ENCODE measurements around the gene PLEKHD1. TPM values are rescaled to one million over a fixed set of nuclear protein-coding genes. Genes with fewer than 3 reads are reported as not detected.
"Not testable (repeated sequence)": the region's sequence is repeated elsewhere in the genome, so short reads cannot be mapped to it uniquely, and the experiment has no call there.

PLEKHD1 gene
- total RNA-seq, 2 donors from 2014 or later = 0.05 to 0.10 TPM

DNA sequence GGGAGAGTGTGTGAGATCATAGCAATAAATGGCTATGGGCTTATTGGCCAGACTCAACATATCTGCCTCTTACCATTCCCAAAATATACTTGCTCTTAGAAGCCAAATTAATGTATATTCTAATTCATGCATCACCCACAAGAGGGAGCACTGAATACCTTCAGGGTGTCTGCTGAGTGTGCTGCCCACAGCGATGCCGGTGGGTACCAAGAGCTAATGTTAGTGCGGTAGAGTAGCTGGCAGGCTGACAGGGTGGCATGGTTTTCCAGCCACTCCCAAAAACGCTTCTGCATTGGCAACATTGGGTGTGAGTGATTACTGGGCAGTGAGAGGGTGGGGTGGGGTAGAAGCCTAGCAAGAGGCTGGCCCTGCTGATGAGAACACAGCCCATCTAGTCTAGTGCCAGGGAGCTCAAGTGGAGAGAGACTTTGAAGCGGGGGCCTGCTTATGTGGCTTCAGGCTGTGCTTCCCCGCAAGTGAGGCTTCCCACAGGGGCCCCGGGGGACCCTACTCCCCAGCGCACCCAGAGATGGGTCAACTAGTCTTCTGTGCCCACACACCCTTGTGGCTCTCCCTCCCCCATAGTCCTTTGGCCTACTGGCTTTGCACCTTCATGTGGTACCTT is 9.2 kb upstream of the PLEKHD1 start:
- Histone ChIP-seq H3K27ac (no peak overlapping the region), H3K9ac (ENCODE audit: low read depth in 2 of 2, low read length in 2 of 2) (no peak overlapping the region), H3K4me3 (no peak overlapping the region), H3K4me1 (no peaks in the 10 kb centered on the region), H3K27me3 (no peaks in the 10 kb centered on the region), H3K9me3 (no peaks in the 10 kb centered on the region), H3K36me3 (no peaks in the 10 kb centered on the region)
- intact Hi-C loops (cut with DNase I) = no loop called here
- TF ChIP-seq, protein P1, sequence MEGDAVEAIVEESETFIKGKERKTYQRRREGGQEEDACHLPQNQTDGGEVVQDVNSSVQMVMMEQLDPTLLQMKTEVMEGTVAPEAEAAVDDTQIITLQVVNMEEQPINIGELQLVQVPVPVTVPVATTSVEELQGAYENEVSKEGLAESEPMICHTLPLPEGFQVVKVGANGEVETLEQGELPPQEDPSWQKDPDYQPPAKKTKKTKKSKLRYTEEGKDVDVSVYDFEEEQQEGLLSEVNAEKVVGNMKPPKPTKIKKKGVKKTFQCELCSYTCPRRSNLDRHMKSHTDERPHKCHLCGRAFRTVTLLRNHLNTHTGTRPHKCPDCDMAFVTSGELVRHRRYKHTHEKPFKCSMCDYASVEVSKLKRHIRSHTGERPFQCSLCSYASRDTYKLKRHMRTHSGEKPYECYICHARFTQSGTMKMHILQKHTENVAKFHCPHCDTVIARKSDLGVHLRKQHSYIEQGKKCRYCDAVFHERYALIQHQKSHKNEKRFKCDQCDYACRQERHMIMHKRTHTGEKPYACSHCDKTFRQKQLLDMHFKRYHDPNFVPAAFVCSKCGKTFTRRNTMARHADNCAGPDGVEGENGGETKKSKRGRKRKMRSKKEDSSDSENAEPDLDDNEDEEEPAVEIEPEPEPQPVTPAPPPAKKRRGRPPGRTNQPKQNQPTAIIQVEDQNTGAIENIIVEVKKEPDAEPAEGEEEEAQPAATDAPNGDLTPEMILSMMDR (IDR thresholded peaks at IDR 0.05) = peak; percentile 22
- DNase-seq = no peak

DNA sequence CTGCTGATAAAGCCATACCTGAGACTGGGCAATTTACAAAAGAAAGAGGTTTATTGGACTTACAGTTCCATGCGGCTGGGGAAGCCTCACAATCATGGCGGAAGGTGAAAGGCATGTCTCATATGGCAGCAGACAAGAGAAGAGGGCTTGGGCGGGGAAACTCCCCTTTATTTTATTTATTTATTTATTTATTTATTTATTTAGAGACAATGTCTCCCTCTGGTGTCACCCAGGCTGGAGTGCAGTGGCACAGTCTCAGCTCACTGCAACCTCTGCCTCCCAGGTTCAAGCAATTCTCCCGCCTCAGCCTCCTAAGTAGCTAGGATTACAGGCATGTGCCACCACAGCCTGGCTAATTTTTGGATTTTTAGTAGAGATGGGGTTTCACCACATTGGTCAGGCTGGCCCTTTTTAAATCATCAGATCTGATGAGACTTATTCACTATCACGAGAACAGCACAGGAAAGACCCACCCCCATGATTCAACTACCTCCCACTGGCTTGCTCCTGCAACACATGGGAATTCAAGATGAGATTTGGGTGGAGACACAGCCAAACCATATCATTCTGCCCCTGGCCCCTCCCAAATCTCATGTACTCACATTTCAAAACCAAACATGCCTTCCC is 7.6 kb upstream of the PLEKHD1 start:
- H3K27ac ChIP-seq; H3K27me3 ChIP-seq; DNase-seq; intact Hi-C loops (cut with DNase I); H3K9me3 ChIP-seq; H3K4me3 ChIP-seq; H3K9ac ChIP-seq (ENCODE audit: low read depth in 2 of 2, low read length in 2 of 2); H3K4me1 ChIP-seq; H3K36me3 ChIP-seq: not testable (repeated sequence)

DNA sequence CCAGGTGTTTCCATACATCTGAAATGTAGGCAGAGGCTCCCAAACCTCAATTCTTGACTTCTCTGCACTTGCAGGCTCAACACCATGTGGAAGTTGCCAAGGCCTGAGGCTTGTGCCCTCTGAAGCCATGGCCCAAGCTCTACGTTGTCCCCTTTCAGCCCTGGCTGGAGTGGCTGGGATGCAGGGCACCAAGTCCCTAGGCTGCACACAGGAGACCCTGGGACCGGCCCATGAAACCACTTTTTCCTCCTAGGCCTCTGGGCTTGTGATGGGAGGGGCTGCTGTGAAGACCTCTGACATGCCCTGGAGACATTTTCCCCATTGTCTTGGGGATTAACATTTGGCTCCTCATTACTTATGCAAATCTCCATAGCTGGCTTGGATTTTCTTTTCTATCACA is 6.5 kb upstream of the PLEKHD1 start:
- intact Hi-C loops (cut with DNase I); H3K27ac ChIP-seq; DNase-seq; H3K27me3 ChIP-seq; H3K9ac ChIP-seq (ENCODE audit: low read depth in 2 of 2, low read length in 2 of 2); H3K4me3 ChIP-seq; H3K9me3 ChIP-seq; H3K4me1 ChIP-seq; H3K36me3 ChIP-seq: not testable (repeated sequence)

DNA sequence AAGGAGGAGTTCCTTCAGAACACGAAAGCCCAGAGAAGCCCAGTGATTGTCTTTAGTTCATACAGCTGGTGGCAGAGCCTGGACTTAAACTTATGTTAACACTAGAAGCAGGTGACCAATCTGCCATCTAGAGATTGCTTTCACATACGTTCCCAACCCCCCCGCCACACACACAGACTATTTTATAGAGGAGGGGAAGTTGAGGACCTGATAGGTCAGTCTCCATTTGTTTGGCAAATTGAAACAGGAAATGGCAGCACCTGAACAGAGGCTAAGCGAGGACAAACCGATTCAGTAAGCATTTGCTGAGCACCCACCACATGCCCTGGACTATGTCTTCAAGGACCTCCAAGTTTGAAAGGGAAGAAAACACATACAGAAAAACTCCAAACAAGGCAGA is 4.8 kb upstream of the PLEKHD1 start:
- intact Hi-C loops (cut with DNase I) = no loop called here
- no peaks in the 10 kb centered on the region for H3K36me3 ChIP-seq
- H3K4me3 ChIP-seq = no peak overlapping the region
- no peak overlapping the region for H3K27ac ChIP-seq
- H3K9ac ChIP-seq (ENCODE audit: low read depth in 2 of 2, low read length in 2 of 2) = no peak overlapping the region
- TF ChIP-seq, protein P1 (IDR thresholded peaks at IDR 0.05) = no peak
- H3K9me3 ChIP-seq = no peaks in the 10 kb centered on the region
- peaks cover 6% of the 10 kb centered on the region for H3K4me1 ChIP-seq
- peaks cover 16% of the 10 kb centered on the region for H3K27me3 ChIP-seq
- DNase-seq = no peak

DNA sequence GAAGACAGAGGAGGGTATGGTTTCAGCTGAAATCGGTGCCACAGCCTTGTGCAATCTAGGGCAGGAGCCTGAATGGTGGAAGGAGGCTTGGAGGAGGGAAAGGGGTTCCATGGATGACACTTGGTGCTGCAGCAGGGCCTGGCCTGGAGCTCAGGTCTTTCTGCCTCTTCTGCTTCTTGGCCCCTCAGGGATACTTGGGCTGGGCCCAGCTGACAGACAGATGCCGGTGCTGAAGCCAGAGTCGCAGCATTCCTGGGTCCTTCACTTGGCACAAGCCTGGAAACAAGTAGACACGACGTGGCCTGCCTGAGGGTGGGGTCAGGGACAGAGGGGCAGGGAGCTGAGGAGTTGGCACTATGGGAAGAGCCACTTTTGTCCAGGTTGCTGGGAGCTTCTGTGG is 4.4 kb upstream of the PLEKHD1 start:
- H3K27ac ChIP-seq = no peak overlapping the region
- H3K27me3 ChIP-seq = peaks cover 20% of the 10 kb centered on the region
- no peaks in the 10 kb centered on the region for H3K9me3 ChIP-seq
- no peak overlapping the region for H3K4me3 ChIP-seq
- H3K36me3 ChIP-seq = no peaks in the 10 kb centered on the region
- DNase-seq = no peak
- no peak overlapping the region for H3K9ac ChIP-seq (ENCODE audit: low read depth in 2 of 2, low read length in 2 of 2)
- TF ChIP-seq, protein P1 (IDR thresholded peaks at IDR 0.05) = no peak
- peaks cover 6% of the 10 kb centered on the region for H3K4me1 ChIP-seq
- intact Hi-C loops (cut with DNase I) = no loop called here

DNA sequence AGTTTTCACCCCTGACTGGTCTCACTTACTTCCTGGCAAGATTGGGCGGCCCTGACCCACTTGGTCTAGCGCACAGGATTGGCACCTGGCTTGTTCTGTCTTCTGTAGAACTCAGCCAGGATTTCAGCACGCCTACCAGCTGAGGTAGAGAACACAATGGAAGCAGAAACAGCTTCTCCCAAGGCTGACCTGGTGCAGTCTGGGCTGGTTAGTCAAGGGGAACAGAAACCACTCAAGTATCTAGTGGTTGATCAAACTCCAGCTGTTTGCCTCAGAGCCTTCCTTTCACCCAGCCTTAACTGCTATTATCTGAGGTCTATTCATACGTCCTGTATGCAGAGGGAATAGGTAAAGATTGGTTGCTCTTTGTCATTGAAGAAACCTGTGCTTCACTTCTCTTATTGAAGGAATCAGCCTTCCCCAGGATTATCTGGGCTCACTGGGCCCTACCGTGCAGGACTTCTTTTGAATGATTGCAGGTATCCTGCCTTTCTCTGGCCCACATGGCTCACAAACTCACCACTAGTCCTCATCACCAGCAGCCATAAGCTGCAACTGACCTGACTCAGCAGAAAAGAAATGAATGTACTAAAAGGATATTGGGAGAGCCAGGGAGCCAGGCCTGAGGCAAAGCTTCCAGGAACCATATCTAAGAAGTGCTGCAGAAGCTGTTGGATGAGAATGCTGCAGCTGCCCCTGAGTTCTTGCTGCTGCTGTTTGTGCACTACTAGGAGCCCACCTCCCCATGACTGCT is 2.5 kb upstream of the PLEKHD1 start:
- Histone ChIP-seq H3K4me1 (peaks cover 6% of the 10 kb centered on the region), H3K9me3 (no peaks in the 10 kb centered on the region), H3K27ac (no peak overlapping the region), H3K4me3 (no peak overlapping the region), H3K36me3 (no peaks in the 10 kb centered on the region), H3K9ac (ENCODE audit: low read depth in 2 of 2, low read length in 2 of 2) (no peak overlapping the region), H3K27me3 (peaks cover 32% of the 10 kb centered on the region)
- TF ChIP-seq, protein P1 (IDR thresholded peaks at IDR 0.05) = no peak
- intact Hi-C loops (cut with DNase I) = no loop called here
- DNase-seq = no peak
